NOMO-1 treated with DMSO at 0.1 percent for 48 hours (cell line): ENCODE results near the gene SMIM24.
"Not testable (repeated sequence)": the region's sequence is repeated elsewhere in the genome, so short reads cannot be mapped to it uniquely, and the experiment has no call there.

Experiments used
- DNase-seq: peaks from one replicate; lab custom pipeline; 2025; ENCODE audit not compliant: unreplicated experiment; lab: John Stamatoyannopoulos, UW

SMIM24 gene

DNA sequence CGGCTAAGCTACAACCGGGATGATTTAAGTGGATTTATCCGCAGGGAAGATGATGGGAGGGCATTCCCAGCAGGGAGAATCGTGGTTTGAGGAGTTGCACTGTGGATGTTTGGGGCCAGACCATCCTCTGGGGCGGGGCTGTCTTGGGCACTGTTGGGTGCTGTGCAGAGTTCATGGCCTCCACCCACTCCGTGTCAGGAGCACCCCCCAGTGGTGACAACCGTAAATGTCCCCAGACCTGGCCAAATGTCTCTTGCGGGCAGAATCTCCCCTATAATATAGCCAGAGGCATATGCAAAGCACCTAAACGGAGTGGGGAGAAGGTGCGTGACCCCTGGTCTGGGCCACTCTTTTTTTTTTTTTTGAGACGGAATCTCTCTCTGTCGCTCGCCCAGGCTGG is 40.2 kb downstream of the SMIM24 start:
- DNase-seq = no peak

DNA sequence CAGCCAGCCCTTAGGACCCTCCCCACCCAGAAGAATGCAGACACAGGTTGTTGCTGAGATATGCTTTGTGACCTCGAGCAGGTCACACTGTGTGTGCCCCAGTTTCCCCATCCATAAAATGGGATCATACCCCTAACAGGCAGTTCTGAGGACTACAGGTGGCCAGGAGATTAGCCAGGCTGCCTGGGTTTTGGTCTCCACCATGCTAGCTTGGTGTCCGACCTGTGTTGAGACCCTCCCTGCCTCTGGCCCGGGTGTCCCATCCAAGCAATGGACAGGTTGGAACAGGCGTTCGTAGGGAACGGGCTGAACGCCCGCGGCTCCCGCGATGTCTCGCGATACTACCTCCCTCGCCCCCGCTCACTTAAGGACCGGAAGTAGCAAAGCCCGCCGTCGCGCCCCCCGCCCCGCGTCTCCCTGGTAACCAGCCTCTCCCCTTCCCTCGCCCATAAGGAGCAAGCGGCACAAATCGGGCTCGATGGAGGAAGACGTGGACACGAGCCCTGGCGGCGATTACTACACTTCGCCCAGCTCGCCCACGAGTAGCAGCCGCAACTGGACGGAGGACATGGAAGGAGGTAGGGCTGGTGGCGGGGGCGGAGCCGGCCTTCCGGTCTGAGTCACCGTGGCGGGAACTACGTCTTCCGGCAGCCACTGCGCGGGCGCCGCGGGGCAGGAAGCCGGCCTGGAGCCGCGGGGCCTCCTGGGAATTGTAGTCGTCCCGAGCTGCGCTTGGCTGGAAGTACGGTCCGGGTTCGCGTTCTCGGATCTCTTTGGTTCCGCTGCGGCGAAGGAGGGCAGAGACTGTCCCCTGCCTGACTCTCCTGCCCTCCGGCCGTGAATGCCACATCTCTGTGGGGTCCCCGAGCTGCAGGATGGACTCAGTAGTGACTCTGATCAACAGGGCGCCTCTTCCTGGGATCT is 45.4 kb downstream of the SMIM24 start:
- peak; percentile 90 for DNase-seq

- DNase-seq = no peak
These were observed 46.4 kb downstream of the SMIM24 start for GRCh38 chr19:3433805-3434540.

DNA sequence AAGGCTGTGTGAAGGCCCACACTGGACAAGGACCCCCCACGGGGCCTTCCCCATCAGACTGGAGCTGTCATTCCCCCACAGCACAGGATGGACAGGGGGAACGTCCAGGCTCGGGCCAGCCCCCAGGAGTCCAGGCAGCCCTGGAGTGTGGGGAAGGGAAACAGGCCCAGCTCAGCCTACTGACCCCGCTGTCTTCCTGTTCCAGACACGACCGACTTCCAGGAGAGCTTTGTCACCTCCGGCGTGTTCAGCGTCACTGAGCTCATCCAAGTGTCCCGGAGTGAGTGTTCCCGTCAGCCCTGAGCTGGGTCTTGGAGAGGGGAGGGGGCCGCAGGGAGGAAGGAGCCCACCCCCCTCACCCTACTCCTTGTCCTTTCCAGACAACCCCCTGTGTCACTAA is 47.0 kb downstream of the SMIM24 start:
- DNase-seq = no peak

DNA sequence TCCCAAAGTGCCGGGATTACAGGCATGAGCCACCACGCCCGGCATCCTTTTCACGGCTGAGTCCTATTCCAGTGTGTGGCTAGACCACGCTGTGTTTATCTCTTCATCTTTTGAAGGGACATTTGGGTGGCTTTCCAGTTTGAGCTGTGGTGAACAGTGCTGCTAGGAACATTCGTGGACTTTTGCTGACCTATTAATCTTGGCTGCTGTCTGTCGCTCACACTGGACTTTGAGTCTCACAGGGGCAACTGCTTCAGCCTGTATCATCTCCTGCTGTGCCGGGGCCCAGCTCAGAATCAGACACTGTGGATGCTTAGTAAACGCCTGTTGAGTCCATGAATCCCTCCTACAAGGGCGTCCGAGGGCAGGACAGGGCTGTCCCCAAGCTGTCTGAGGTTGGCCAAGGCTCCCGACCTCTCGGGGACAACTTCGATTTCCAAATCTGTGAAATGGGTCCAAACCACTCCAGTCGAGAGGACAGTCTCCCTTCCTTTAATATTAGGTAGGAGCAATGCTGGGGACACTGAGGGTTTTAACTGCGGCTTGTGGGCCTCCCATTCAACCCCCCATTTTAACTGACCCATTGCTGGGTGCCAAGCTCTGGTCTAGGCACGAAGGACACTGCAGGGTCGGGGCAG is 48.4 kb downstream of the SMIM24 start:
- DNase-seq = no peak

- DNase-seq = not testable (repeated sequence)
These were observed 50.0 kb downstream of the SMIM24 start for GRCh38 chr19:3430366-3430680.

- DNase-seq = no peak
These were observed 53.9 kb downstream of the SMIM24 start for GRCh38 chr19:3426433-3426832.
